Activated CD4-positive, alpha-beta T cell treated with anti-CD3 and anti-CD28 coated beads for 36 hours (primary cell): Measurements from ENCODE around the gene SPPL2C. TPM values are rescaled to one million over a fixed set of nuclear protein-coding genes. Genes with fewer than 3 reads are reported as not detected.
"Not testable (repeated sequence)": the region's sequence is repeated elsewhere in the genome, so short reads cannot be mapped to it uniquely, and the experiment has no call there.

Experiments
- ATAC-seq: fragments of 200-7000 bp; cut with Tn5 transposase; one replicate; pipeline ENCODE4 v1.10.0; 2021; ENCODE audit warnings: mild to moderate bottlenecking, moderate library complexity
- CTCF ChIA-PET: fragments of 350-600 bp; sonication (Branson Sonifier 250); formaldehyde crosslinking; loops from one replicate; lab custom pipeline; 2021; ENCODE audit warnings: antibody characterized with exemption; lab: Charles Lee
- POLR2A ChIA-PET: fragments of 350-600 bp; sonication (Branson Sonifier 250); formaldehyde crosslinking; loops from one replicate; lab custom pipeline; 2021; ENCODE audit warnings: antibody characterized with exemption, inconsistent platforms; lab: Charles Lee
- DNase-seq: peaks from one replicate; pipeline ENCODE4 v3.0.0-alpha.2; 2020
- H3K27ac Mint-ChIP-seq: one replicate; pipeline ENCODE4 v1.8.0; 2021; ENCODE audit warnings: mixed read lengths
- H3K27me3 Mint-ChIP-seq: one replicate; pipeline ENCODE4 v1.8.0; 2021; ENCODE audit warnings: mixed read lengths
- H3K36me3 Mint-ChIP-seq: one replicate; pipeline ENCODE4 v1.8.0; 2021; ENCODE audit warnings: low read depth, mixed read lengths
- H3K4me1 Mint-ChIP-seq: one replicate; pipeline ENCODE4 v1.8.0; 2021; ENCODE audit warnings: mixed read lengths
- H3K4me3 Mint-ChIP-seq: one replicate; pipeline ENCODE4 v1.8.0; 2021; ENCODE audit warnings: mild to moderate bottlenecking, moderate library complexity, mixed read lengths
- H3K9me3 Mint-ChIP-seq: one replicate; pipeline ENCODE4 v1.8.0; 2021; ENCODE audit warnings: low read depth, mixed read lengths
- intact Hi-C, 2 experiments: fragments of 100-400 bp; cut with DNase I in 1 of 2; cut with micrococcal nuclease in 1 of 2; formaldehyde crosslinking; loops; one replicate each; pipeline versions ENCODE4 v1.14.2 to v1.15.1; 2022 to 2024; cut with DNase I, micrococcal nuclease
- total RNA-seq, 2 experiments: library from RNA; stranded (reverse); gene quantifications; one replicate each; pipeline ENCODE4 v1.2.3, GENCODE V29; 2021

SPPL2C gene
- total RNA-seq, 2 experiments from 2014 or later = not detected

DNA sequence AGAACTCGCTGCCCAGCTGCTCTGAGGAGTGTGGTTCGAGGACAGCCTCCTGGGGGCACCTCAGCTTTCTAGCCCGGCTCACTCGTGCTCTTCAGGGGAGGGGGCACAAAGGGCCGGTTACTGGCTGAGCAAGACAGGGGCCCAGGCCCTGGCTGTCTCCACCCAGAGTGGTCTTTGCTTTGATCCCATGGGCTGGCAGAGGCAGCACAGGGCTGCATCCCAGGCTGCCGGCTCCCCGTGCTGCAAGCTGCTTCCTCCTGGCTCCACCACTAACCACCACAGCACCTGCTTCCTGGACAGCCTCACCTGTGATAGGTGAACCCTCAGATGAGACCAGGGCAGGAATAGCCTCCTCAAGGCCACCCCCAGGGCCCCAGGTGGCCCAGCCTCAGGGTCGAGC lies 6.8 kb downstream of the SPPL2C start:
- peaks cover 12% of the 10 kb centered on the region for H3K27me3 Mint-ChIP-seq
- DNase-seq = no peak
- no peaks in the 10 kb centered on the region for H3K36me3 Mint-ChIP-seq
- ATAC-seq = no peak
- ChIA-PET CTCF (interaction anchor here (0.5 to 2.0 kb wide), 14 partner anchors 10 to 348 kb away, joined by 3 to 15 read pairs (median 4); no protein-coding TSS in a partner anchor), POLR2A (no interaction called here)
- H3K27ac Mint-ChIP-seq = no peak overlapping the region
- H3K4me3 Mint-ChIP-seq = no peak overlapping the region
- H3K4me1 Mint-ChIP-seq = peaks cover 4% of the 10 kb centered on the region
- intact Hi-C loops = no loop called here
- H3K9me3 Mint-ChIP-seq = no peaks in the 10 kb centered on the region

DNA sequence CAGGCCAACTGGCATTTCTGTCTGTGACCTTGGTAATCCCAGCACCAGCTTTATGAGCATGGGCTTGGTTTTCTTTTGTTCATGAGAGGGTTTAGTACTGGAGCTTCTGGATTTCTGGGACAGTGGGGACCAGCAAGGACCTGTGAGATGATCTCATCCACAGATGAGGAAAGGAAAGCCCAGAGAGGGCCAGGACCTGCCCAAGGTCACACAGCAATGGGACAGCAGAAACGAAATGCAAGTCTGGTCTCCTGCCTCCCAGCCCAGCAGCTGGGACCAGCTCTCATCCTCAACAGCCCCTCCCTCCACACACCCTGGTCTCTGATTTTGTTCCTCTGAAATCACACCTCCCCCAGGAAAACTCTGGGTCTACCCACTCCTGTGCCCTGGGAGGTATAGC lies 7.2 kb downstream of the SPPL2C start:
- intact Hi-C loops = loop anchor here in 1 of 2 experiments (1.0 to 2.0 kb wide), 2 partner anchors 67 to 212 kb away; partner anchors contain the start of gene CRHR1

DNA sequence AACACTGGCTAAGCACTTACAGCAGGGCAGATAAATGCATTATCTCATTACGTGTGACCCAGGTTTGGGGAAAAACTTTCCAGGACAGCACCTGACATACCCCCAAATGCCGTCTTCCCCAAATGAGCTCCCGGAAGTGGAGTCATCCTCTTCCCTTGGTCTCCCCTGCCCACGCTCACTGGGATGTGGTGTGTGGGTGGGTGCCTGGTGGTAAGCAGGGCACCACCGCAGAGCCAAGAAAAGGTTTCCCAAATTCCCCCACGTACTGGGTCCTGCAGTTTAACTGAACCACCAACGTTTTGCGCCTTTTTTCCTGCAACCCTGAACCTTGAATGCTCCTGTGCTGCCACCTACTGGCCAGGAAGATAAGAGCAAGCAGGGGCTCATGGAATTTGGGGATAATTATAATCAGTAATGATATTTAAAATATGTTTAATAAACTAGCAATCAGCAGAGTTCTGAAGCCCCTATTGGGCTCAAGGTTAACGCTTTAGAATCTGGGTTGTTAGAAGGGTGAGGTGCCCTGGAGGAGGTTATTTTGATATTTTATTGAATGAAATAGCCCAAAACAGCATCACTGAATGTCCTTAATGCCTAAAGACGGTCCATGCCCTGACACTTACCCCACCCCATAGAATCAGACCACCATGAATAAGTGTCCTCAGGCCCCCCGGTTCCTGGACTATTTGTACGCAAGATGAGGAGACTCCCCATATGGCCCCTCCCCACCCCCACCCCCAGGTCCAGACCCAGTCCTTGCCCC lies 8.0 kb downstream of the SPPL2C start:
- Mint-ChIP-seq H3K27me3 (peaks cover 12% of the 10 kb centered on the region), H3K9me3 (no peaks in the 10 kb centered on the region), H3K27ac (no peak overlapping the region), H3K4me1 (peaks cover 4% of the 10 kb centered on the region), H3K4me3 (no peak overlapping the region), H3K36me3 (no peaks in the 10 kb centered on the region)
- POLR2A ChIA-PET = no interaction called here
- ATAC-seq = peak; percentile 44
- DNase-seq = peak; percentile 78
- CTCF ChIA-PET = interaction anchor here (0.6 to 2.0 kb wide), 20 partner anchors 9 to 218 kb away, joined by 3 to 15 read pairs (median 4); no protein-coding TSS in a partner anchor
- intact Hi-C loops = loop anchor here in 1 of 2 experiments (1.0 to 2.0 kb wide), 2 partner anchors 68 to 212 kb away; partner anchors contain the start of gene CRHR1

More for the DNA sequence above, 7.2 kb downstream of the SPPL2C start:
- ChIA-PET POLR2A (no interaction called here), CTCF (interaction anchor here (0.5 to 2.0 kb wide), 24 partner anchors 9 to 348 kb away, joined by 3 to 15 read pairs (median 3); no protein-coding TSS in a partner anchor)
- Mint-ChIP-seq H3K4me1 (peaks cover 4% of the 10 kb centered on the region), H3K27me3 (peaks cover 12% of the 10 kb centered on the region), H3K36me3 (no peaks in the 10 kb centered on the region), H3K4me3 (no peak overlapping the region), H3K9me3 (no peaks in the 10 kb centered on the region), H3K27ac (no peak overlapping the region)
- ATAC-seq = no peak
- DNase-seq = no peak

DNA sequence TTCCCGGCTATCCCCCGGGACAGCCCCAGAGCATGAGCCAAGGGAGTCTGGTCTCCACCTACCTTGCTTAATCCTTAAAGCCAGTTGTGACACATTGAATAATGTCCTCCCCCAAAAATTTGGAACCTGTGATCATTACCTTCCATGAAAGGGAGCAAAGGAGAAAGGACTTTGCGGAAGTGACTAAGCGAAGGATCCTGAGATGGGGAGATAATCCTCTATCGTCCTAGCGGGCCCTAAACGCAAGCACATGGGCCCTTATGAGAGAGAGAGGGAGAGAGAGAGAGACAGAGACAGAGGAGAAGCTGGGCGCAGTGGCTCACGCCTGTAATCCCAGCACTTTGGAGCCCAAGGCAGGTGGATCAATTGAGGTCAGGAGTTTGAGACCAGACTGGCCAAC lies 9.5 kb downstream of the SPPL2C start:
- ChIA-PET POLR2A (no interaction called here), CTCF (no interaction called here)
- intact Hi-C loops = no loop called here
- Mint-ChIP-seq H3K36me3 (no peaks in the 10 kb centered on the region), H3K4me3 (no peak overlapping the region), H3K4me1 (peaks cover 4% of the 10 kb centered on the region), H3K27me3 (peaks cover 19% of the 10 kb centered on the region), H3K27ac (no peak overlapping the region), H3K9me3 (no peaks in the 10 kb centered on the region)
- DNase-seq (no peak), ATAC-seq (no peak)

DNA sequence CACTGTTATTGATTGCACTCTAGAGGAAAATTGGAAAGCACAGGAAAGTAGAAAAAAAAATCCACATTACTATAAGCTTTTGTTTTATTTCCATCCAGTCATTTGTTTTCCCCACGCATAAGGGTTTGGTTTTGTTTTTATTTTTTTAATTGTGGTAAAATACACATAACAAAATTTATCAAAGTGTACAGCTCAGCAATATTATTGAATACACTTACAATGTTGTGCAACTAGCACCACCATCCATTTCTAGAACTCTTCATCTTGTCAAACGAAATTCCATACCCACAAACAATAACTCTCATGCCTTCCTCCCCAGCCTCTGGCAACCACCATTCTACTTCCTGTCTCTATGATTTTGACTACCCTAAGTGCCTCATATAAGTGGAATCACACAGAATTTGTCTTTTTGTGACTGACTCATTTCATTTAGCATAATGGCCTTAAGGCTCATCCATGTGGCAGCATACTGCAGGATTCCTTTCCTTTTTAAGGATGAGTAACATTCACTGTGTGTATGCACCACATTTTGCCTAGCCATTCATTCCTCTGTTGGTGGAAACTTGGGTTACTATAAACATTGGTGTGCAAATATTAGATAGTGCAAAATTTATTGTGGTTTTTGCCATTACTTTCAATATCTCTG lies 11.1 kb downstream of the SPPL2C start:
- CTCF ChIA-PET = interaction anchor here (0.5 to 1.1 kb wide), 3 partner anchors 70 to 428 kb away, joined by 3 to 4 read pairs (median 4); no protein-coding TSS in a partner anchor
- Mint-ChIP-seq H3K4me1 (peaks cover 4% of the 10 kb centered on the region), H3K9me3 (no peaks in the 10 kb centered on the region), H3K4me3 (no peak overlapping the region), H3K27ac (no peak overlapping the region), H3K27me3 (peaks cover 25% of the 10 kb centered on the region), H3K36me3 (no peaks in the 10 kb centered on the region)
- ATAC-seq (no peak), DNase-seq (no peak)
- POLR2A ChIA-PET = no interaction called here
- intact Hi-C loops = no loop called here

DNA sequence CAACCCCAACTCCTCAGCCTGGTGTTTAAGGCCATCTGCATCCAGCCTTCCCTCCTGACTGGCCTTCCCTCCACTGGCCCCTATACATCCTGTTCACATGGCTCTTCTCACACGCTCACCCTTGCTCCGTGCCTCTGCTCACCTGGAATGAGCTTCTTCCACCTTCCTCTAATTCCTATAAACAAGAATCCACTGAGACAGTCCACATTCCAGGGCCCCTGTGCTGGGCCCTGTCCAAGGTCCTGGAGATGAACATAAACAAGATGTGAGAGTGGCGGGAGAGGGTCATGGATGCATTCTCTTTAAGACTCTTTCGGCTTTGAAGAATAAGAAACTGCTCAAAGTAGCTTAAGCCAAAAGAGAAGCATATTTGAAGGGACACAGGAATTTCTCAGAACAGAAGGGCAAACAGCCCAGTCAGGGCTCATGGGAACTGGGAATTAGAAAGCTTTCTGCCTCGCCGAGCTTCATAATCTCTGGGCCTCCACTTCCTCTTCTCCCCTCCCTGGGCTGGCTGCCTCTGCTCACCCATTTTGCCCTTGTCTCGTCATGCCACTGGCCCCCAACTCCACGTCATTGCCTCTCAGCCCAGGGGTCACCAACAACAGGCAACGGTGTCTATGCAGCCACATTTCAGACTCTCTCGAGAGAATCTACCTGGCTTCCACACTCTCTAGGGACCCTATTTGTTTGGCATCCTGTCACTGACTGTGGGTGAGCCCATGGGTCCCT lies 13.5 kb downstream of the SPPL2C start:
- POLR2A ChIA-PET = no interaction called here
- H3K9me3 Mint-ChIP-seq = no peaks in the 10 kb centered on the region
- CTCF ChIA-PET = no interaction called here
- no peaks in the 10 kb centered on the region for H3K36me3 Mint-ChIP-seq
- H3K4me1 Mint-ChIP-seq = peaks cover 2% of the 10 kb centered on the region
- no peak for ATAC-seq
- H3K27ac Mint-ChIP-seq = no peak overlapping the region
- intact Hi-C loops = no loop called here
- no peak for DNase-seq
- peaks cover 24% of the 10 kb centered on the region for H3K27me3 Mint-ChIP-seq
- H3K4me3 Mint-ChIP-seq = no peak overlapping the region

DNA sequence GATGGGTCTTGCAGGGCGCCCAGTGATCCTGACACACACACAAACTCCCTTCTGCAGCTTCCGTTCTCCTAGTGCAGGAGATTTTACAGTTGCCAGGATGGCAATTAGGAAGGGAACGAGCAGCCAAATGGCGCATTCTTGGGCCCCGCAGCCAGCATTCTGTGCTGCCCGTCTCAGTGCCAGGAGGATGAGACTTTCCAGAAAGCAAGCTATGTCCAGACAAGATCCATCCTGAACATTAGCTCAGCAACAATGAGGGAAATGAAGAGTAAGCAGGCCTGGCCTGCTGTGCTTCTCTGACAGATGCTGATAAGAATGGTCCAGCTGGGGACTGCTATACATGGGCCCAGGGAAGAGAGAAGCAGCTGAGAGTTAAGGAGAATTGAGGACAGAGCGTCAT lies 16.5 kb downstream of the SPPL2C start:
- no peak overlapping the region for H3K4me3 Mint-ChIP-seq
- H3K27ac Mint-ChIP-seq = no peak overlapping the region
- no peaks in the 10 kb centered on the region for H3K36me3 Mint-ChIP-seq
- H3K9me3 Mint-ChIP-seq = no peaks in the 10 kb centered on the region
- POLR2A ChIA-PET = no interaction called here
- DNase-seq = no peak
- CTCF ChIA-PET = interaction anchor here (0.7 to 1.3 kb wide), 4 partner anchors 9 to 221 kb away, joined by 3 to 4 read pairs (median 3); no protein-coding TSS in a partner anchor
- H3K27me3 Mint-ChIP-seq = peaks cover 22% of the 10 kb centered on the region
- no peak for ATAC-seq
- intact Hi-C loops = no loop called here
- H3K4me1 Mint-ChIP-seq = no peaks in the 10 kb centered on the region

- DNase-seq, H3K4me3 Mint-ChIP-seq, H3K36me3 Mint-ChIP-seq, H3K4me1 Mint-ChIP-seq, H3K9me3 Mint-ChIP-seq, ATAC-seq, H3K27ac Mint-ChIP-seq, intact Hi-C loops, POLR2A ChIA-PET: not testable (repeated sequence)
- CTCF ChIA-PET = interaction anchor here (0.7 to 1.2 kb wide), 2 partner anchors 10 to 91 kb away, joined by 4 to 5 read pairs; no protein-coding TSS in a partner anchor
- peaks cover 22% of the 10 kb centered on the region for H3K27me3 Mint-ChIP-seq
Measured at GRCh38 chr17:45862127-45862526, 17.4 kb downstream of the SPPL2C start.

DNA sequence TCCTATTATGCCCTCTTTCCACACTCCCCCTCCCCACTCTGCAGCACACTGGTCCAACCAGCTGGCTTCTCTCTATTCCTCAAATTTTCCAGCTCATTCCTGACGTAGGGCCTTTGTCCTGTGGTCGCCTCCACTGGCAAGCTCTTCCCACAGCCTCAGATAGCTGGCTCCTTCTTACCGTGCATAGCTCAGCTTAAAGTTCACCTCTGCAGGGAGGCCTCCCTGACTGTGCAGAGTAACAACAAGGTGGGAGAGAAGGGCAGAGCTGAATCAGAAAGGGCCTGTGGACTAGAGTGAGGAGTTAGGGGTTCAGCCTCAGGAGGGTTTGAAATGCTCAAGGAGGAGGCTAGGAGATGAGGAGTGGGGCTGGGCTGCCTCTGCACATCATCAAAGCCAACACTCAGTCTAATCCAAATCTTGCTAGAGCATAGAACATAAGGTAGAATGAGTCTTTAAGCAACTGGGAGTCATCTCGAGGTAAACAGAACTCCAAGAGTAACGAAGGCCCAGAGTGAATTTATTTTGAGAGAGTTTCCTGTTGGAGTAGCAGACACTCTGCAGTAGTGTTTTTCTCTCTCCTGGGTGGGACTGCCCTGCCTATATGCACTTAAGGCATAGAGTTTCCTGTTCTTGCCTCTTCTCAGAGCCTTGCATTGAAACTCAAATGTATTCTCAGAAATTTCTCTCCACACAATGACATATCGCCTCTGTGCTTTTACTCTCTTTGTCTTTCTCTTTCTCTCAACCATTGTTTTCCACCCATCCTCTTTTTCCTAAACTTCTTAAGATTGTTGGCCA lies 19.4 kb downstream of the SPPL2C start:
- Mint-ChIP-seq H3K36me3 (no peaks in the 10 kb centered on the region), H3K4me3 (no peak overlapping the region), H3K4me1 (no peaks in the 10 kb centered on the region), H3K27ac (no peak overlapping the region), H3K9me3 (no peaks in the 10 kb centered on the region), H3K27me3 (peaks cover 18% of the 10 kb centered on the region)
- DNase-seq (no peak), ATAC-seq (no peak)
- CTCF ChIA-PET = interaction anchor here (1.0 kb wide), 1 partner anchor 32 kb away, joined by 3 read pairs; no protein-coding TSS in a partner anchor
- intact Hi-C loops = no loop called here
- POLR2A ChIA-PET = no interaction called here

DNA sequence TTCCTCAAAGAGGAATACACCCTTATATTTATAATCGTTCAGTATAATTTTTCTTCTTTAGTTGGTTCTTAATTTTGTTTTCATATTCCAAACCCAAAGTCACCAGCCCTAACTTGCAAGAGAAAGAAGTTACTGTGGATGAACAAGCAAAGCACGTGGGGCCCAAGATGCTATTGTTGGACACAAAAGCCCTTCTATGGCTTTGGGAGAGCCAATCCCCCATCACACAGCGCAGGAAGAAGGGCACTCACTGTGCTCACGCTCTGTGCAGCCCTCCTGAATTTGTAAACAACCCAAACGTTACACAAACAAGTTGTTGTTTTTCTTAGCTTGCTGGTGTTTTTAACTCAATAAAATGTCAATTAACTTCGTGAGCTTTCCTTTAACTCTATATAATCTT lies 22.5 kb downstream of the SPPL2C start:
- H3K36me3 Mint-ChIP-seq = no peaks in the 10 kb centered on the region
- CTCF ChIA-PET = interaction anchor here (1.8 kb wide), 1 partner anchor 27 kb away, joined by 7 read pairs; the partner anchor contains the start of gene MAPT
- no peak overlapping the region for H3K27ac Mint-ChIP-seq
- peaks cover 11% of the 10 kb centered on the region for H3K27me3 Mint-ChIP-seq
- intact Hi-C loops = no loop called here
- DNase-seq (no peak), ATAC-seq (no peak)
- H3K4me3 Mint-ChIP-seq = no peak overlapping the region
- POLR2A ChIA-PET = no interaction called here
- no peaks in the 10 kb centered on the region for H3K9me3 Mint-ChIP-seq
- peaks cover 5% of the 10 kb centered on the region for H3K4me1 Mint-ChIP-seq
